ENCODE results near the gene RCN2.

GRCh38 chr15:76894174-76894573 is 37.4 kb upstream of the RCN2 start:
- TF ChIP-seq EZH2 (IDR thresholded peaks at IDR 0.05; ENCODE audit: low read length, missing control alignments) (no peak), CTCF (conservative IDR thresholded peaks at IDR 0.05 in 1 of 2, IDR thresholded peaks at IDR 0.05 in 1 of 2; ENCODE audit: low read depth in 1 of 2, low read length in 2 of 2) (no peak)

Measured in fibroblast of lung (primary cell).